Neural cell (in vitro differentiated cells): ENCODE data around the gene WIZ.

Source experiments
- EZH2 ChIP-seq: fragments of 200-600, 300-800 bp; shearing (Covaris generic), sonication (generic); IDR thresholded peaks from 2 replicates; pipeline ENCODE4 v1.6.1; 2014; ENCODE audit warnings: antibody characterized with exemption, low read length, borderline replicate concordance, mild to moderate bottlenecking; ENCODE audit not compliant: insufficient read depth, poor library complexity, severe bottlenecking
- POLR2AphosphoS5 ChIP-seq: IDR thresholded peaks from 2 replicates; pipeline ENCODE4 v1.6.1; 2012
- RAD21 ChIP-seq: fragments of 450-650 bp; conservative IDR thresholded peaks from 2 replicates; pipeline ENCODE4 v1.6.1; 2014; ENCODE audit warnings: antibody characterized with exemption, mild to moderate bottlenecking, moderate library complexity
- TF ChIP-seq, protein P1 (sequence below): fragments of 450-650 bp; IDR thresholded peaks from 2 replicates; pipeline ENCODE4 v1.5.1; 2014; ENCODE audit warnings: antibody characterized with exemption, mild to moderate bottlenecking, moderate library complexity; ENCODE audit not compliant: poor library complexity, severe bottlenecking

DNA sequence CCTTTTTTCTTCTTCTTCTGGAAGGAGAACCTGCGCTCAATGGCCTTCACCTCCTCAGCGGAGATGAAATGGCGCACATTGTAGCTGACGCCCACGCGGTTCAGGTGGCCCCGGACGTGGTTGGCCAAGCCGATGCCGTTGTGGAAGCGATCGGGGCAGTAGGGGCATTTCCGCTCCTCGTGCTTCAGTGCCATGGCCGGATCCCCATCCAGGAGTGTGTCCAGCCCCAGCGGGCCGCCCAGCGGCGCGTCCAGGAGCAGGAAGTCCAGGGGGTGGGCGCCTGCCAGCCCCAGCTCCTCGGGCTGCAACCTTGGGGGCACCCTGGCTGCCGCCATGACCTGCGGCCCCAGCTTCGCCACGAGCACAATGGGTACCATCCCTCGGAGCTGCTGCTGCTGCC, 11.2 kb downstream of the WIZ start:
- TF ChIP-seq, protein P1, sequence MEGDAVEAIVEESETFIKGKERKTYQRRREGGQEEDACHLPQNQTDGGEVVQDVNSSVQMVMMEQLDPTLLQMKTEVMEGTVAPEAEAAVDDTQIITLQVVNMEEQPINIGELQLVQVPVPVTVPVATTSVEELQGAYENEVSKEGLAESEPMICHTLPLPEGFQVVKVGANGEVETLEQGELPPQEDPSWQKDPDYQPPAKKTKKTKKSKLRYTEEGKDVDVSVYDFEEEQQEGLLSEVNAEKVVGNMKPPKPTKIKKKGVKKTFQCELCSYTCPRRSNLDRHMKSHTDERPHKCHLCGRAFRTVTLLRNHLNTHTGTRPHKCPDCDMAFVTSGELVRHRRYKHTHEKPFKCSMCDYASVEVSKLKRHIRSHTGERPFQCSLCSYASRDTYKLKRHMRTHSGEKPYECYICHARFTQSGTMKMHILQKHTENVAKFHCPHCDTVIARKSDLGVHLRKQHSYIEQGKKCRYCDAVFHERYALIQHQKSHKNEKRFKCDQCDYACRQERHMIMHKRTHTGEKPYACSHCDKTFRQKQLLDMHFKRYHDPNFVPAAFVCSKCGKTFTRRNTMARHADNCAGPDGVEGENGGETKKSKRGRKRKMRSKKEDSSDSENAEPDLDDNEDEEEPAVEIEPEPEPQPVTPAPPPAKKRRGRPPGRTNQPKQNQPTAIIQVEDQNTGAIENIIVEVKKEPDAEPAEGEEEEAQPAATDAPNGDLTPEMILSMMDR = no peak
- no peak for TF ChIP-seq RAD21
- TF ChIP-seq POLR2AphosphoS5 = no peak
- no peak for TF ChIP-seq EZH2
